Right atrium auricular region (tissue), 2 donors: Measurements from ENCODE around the gene NCKAP5. TPM values are rescaled to one million over a fixed set of nuclear protein-coding genes. Genes with fewer than 3 reads are reported as not detected.

ENCODE experiments used
- DNase-seq: peaks from one replicate; pipeline ENCODE4 v3.0.0-alpha.2; 2019; ENCODE audit warnings: low spot score
- H3K27ac ChIP-seq, 2 donors: fragments of 200-600 bp; sonication (generic); 1 replicate in 1 of 2; 2 replicates in 1 of 2; pipeline ENCODE4 v1.5.1; 2016 to 2019
- H3K27me3 ChIP-seq, 2 donors: fragments of 200-600 bp; sonication (generic); one replicate each; pipeline versions ENCODE4 v1.5.1 to v1.6.0; 2017 to 2019
- H3K36me3 ChIP-seq: fragments of 200-600 bp; sonication (generic); one replicate; pipeline ENCODE4 v1.5.1; 2016
- H3K4me1 ChIP-seq, 2 donors: fragments of 200-600 bp; sonication (generic); one replicate each; pipeline versions ENCODE4 v1.5.1 to v1.6.0; 2017 to 2019
- H3K4me3 ChIP-seq, 2 donors: fragments of 200-600 bp; sonication (generic); 1 replicate in 1 of 2; 2 replicates in 1 of 2; pipeline ENCODE4 v1.5.1; 2017 to 2019; ENCODE audit warnings: mild to moderate bottlenecking in 1 of 2, moderate library complexity in 1 of 2
- H3K9me3 ChIP-seq, 2 donors: fragments of 200-600 bp; sonication (generic); one replicate each; pipeline ENCODE4 v1.5.1; 2019
- CTCF ChIP-seq, 2 donors: fragments of 200-600 bp; sonication (generic); IDR thresholded peaks; one replicate each; pipeline ENCODE4 v1.5.1; 2019; ENCODE audit warnings: antibody characterized with exemption in 2 of 2
- total RNA-seq, 2 donors: library from RNA; depleted of rRNA; stranded (reverse); fragments of >200 nt; gene quantifications; one replicate each; pipeline ENCODE4 v1.1.0, GENCODE V29; 2016

Gene NCKAP5
- total RNA-seq, 2 donors from 2014 or later, result 3.6 to 5.4 TPM

GRCh38 chr2:133599211-133599803 lies 31.0 kb upstream of the NCKAP5 start:
- Histone ChIP-seq H3K27me3 (no peaks in the 10 kb centered on the region), H3K4me1 (peaks cover 0 to 29% of the 10 kb centered on the region in 2 donors), H3K9me3 (no peaks in the 10 kb centered on the region), H3K4me3 (no peak overlapping the region), H3K36me3 (no peaks in the 10 kb centered on the region), H3K27ac (peak overlapping the region; percentile 29 to 34)
- no peak for DNase-seq
- TF ChIP-seq CTCF (IDR thresholded peaks at IDR 0.05), result no peak

- Histone ChIP-seq H3K4me1 (peaks cover 0 to 29% of the 10 kb centered on the region in 2 donors), H3K27me3 (no peaks in the 10 kb centered on the region), H3K4me3 (no peak overlapping the region), H3K27ac (peak overlapping the region; percentile 12 to 34), H3K36me3 (no peaks in the 10 kb centered on the region), H3K9me3 (no peaks in the 10 kb centered on the region)
- no peak for DNase-seq
- TF ChIP-seq CTCF (IDR thresholded peaks at IDR 0.05), result no peak
Measured at GRCh38 chr2:133598769-133599168, 30.5 kb upstream of the NCKAP5 start.

DNA sequence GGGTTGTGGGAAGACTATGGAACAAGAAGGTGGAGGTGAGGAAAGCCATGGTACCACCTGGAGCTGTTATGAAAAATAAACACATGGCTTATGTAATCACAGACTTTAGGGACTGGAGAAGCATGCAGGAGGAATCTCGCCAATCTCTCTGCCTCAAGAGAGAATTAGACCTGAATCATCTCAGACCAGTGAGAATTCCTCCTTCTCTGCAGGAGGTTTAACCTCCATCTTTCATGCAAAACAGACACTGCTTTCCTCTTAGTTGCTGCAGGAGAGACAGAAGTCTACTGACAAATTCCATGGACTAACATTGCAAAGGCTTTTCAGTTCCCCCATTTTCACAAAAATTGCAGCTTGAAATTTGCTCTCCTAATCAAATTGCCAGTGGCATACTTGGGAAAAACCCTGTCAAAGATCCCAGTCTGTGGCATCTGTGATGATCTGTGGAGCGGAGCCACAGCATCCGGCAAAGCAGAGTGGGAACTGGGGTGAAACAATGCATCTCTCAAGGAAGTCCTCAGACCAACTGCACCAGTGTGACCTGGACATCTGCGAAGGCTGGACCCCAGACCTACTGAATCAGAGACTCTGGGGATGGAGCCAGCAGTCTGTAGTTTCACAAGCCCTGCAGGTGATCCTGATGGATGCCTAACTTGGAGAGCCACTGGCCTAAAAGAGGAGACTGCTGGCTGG lies 28.6 kb upstream of the NCKAP5 start:
- no peaks in the 10 kb centered on the region for H3K27me3 ChIP-seq
- no peaks in the 10 kb centered on the region for H3K36me3 ChIP-seq
- peaks cover 0 to 16% of the 10 kb centered on the region in 2 donors for H3K4me1 ChIP-seq
- H3K27ac ChIP-seq, result no peak overlapping the region
- DNase-seq, result no peak
- no peaks in the 10 kb centered on the region for H3K9me3 ChIP-seq
- TF ChIP-seq CTCF (IDR thresholded peaks at IDR 0.05), result no peak
- no peak overlapping the region for H3K4me3 ChIP-seq

GRCh38 chr2:133591164-133591563 lies 22.9 kb upstream of the NCKAP5 start:
- peaks cover 0 to 23% of the 10 kb centered on the region in 2 donors for H3K4me1 ChIP-seq
- no peaks in the 10 kb centered on the region for H3K27me3 ChIP-seq
- H3K9me3 ChIP-seq, result no peaks in the 10 kb centered on the region
- DNase-seq, result no peak
- H3K36me3 ChIP-seq, result no peaks in the 10 kb centered on the region
- no peak for TF ChIP-seq CTCF (IDR thresholded peaks at IDR 0.05)
- peak overlapping the region; percentile 42 to 69 for H3K27ac ChIP-seq
- H3K4me3 ChIP-seq, result no peak overlapping the region

DNA sequence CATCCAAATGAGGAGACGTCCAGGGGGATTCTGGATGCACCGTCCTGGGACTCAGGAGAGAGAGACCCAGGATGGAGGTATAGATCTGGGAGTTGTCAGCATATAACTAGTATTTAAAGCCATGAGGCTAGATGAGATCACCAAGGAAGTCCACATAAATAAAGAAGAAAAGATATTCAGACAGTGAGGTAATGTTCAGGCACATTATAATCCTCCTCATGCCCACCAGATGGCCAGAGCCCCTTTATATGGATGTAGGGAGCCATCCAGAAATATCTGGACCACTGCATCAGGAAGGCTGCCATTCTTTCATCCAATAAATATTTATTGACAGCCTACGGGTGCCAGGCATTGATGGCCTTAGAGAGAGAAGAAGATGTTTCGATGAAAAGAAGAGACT lies 21.2 kb upstream of the NCKAP5 start:
- peaks cover 0 to 27% of the 10 kb centered on the region in 2 donors for H3K4me1 ChIP-seq
- no peaks in the 10 kb centered on the region for H3K27me3 ChIP-seq
- no peak for DNase-seq
- TF ChIP-seq CTCF (IDR thresholded peaks at IDR 0.05), result no peak
- H3K4me3 ChIP-seq, result no peak overlapping the region
- no peaks in the 10 kb centered on the region for H3K36me3 ChIP-seq
- H3K9me3 ChIP-seq, result no peaks in the 10 kb centered on the region
- H3K27ac ChIP-seq, result no peak overlapping the region
